GM06990 (cell line): ENCODE data around the gene KCNA2.
A peak's percentile ranks its signal among the peaks of the same experiment; 100 is the strongest.

Experiments
- DNase-seq: peaks from one replicate; pipeline ENCODE4 v3.0.0-alpha.2; 2011; ENCODE audit not compliant: insufficient read length; ENCODE audit errors: extremely low read depth
- H3K27me3 ChIP-seq: replicated peaks from 2 replicates; pipeline ENCODE4 v1.6.0; 2011; ENCODE audit warnings: low read length; ENCODE audit not compliant: control insufficient read depth, insufficient read depth
- H3K36me3 ChIP-seq: 2 replicates; pipeline ENCODE4 v1.5.1; 2011; ENCODE audit warnings: low read length; ENCODE audit not compliant: control insufficient read depth, insufficient read depth
- H3K4me3 ChIP-seq: replicated peaks from 2 replicates; pipeline ENCODE4 v1.5.1; 2011; ENCODE audit warnings: low read depth, mild to moderate bottlenecking, control low read depth, low read length
- CTCF ChIP-seq: IDR thresholded peaks from 2 replicates; pipeline ENCODE4 v1.5.1; 2011; ENCODE audit warnings: low read length, control low read depth, mild to moderate bottlenecking, inconsistent platforms; ENCODE audit not compliant: insufficient read depth, poor library complexity, severe bottlenecking

The KCNA2 gene

GRCh38 chr1:110637475-110637874 is 31.3 kb upstream of the KCNA2 start:
- Histone ChIP-seq H3K27me3 (no peaks in the 10 kb centered on the region), H3K36me3 (no peaks in the 10 kb centered on the region), H3K4me3 (no peak overlapping the region)
- TF ChIP-seq CTCF, result peak; percentile 18
- no peak for DNase-seq

GRCh38 chr1:110636149-110636935 is 30.2 kb upstream of the KCNA2 start:
- Histone ChIP-seq H3K4me3 (no peak overlapping the region), H3K36me3 (no peaks in the 10 kb centered on the region), H3K27me3 (no peaks in the 10 kb centered on the region)
- peak; percentile 29 for DNase-seq
- no peak for TF ChIP-seq CTCF

- Histone ChIP-seq H3K36me3 (no peaks in the 10 kb centered on the region), H3K27me3 (no peaks in the 10 kb centered on the region), H3K4me3 (no peak overlapping the region)
- no peak for TF ChIP-seq CTCF
- DNase-seq, result no peak
These were observed 29.3 kb upstream of the KCNA2 start for GRCh38 chr1:110635434-110635833.

GRCh38 chr1:110634455-110635311 is 28.5 kb upstream of the KCNA2 start:
- Histone ChIP-seq H3K36me3 (no peaks in the 10 kb centered on the region), H3K4me3 (no peak overlapping the region), H3K27me3 (no peaks in the 10 kb centered on the region)
- peak; percentile 86 for DNase-seq
- TF ChIP-seq CTCF, result no peak

GRCh38 chr1:110634086-110634454 is 27.9 kb upstream of the KCNA2 start:
- no peaks in the 10 kb centered on the region for H3K36me3 ChIP-seq
- no peak for TF ChIP-seq CTCF
- no peaks in the 10 kb centered on the region for H3K27me3 ChIP-seq
- no peak overlapping the region for H3K4me3 ChIP-seq
- no peak for DNase-seq
